OCI-LY3 (cell line): ENCODE results near the gene ZDHHC13.

ENCODE experiments used
- H2AFZ ChIP-seq: fragments of 200-600, 300-600 bp; shearing (Covaris generic); 2 replicates; pipeline ENCODE4 v1.6.0; 2014; ENCODE audit warnings: antibody characterized with exemption, low read depth, low read length
- H3K27ac ChIP-seq: fragments of 200-600, 300-600 bp; sonication (generic); 2 replicates; pipeline ENCODE4 v1.5.1; 2014; ENCODE audit warnings: mild to moderate bottlenecking, low read length, moderate library complexity, mixed read lengths
- H3K27me3 ChIP-seq: fragments of 200-600, 300-600 bp; sonication (generic); 2 replicates; pipeline ENCODE4 v1.6.1; 2014; ENCODE audit warnings: low read depth, low read length, mixed read lengths
- H3K36me3 ChIP-seq: fragments of 200-600, 300-600 bp; sonication (generic); replicated peaks from 2 replicates; pipeline ENCODE3; 2014; ENCODE audit warnings: low read depth, low read length, mixed read lengths
- H3K4me1 ChIP-seq: fragments of 300-600, 200-600 bp; sonication (generic); 2 replicates; pipeline ENCODE4 v1.6.1; 2014; ENCODE audit warnings: low read length, mixed read lengths
- H3K4me2 ChIP-seq: fragments of 200-600, 300-600 bp; sonication (generic); 2 replicates; pipeline ENCODE4 v1.6.1; 2014; ENCODE audit warnings: low read length, mixed read lengths
- H3K4me3 ChIP-seq: fragments of 300-600, 200-600 bp; sonication (generic); 2 replicates; pipeline ENCODE4 v1.5.1; 2014; ENCODE audit warnings: antibody characterized with exemption, mild to moderate bottlenecking, low read length, moderate library complexity
- H3K79me2 ChIP-seq: fragments of 300-600, 200-600 bp; shearing (Covaris generic); 2 replicates; pipeline ENCODE4 v1.6.1; 2014; ENCODE audit warnings: mild to moderate bottlenecking, low read length, mixed read lengths
- H3K9ac ChIP-seq: fragments of 300-600, 200-600 bp; shearing (Covaris generic); 2 replicates; pipeline ENCODE4 v1.6.0; 2014; ENCODE audit warnings: mild to moderate bottlenecking, low read length, moderate library complexity
- H3K9me3 ChIP-seq: fragments of 200-600, 300-600 bp; shearing (Covaris generic); 2 replicates; pipeline ENCODE4 v1.6.1; 2014; ENCODE audit warnings: low read length, mixed read lengths; ENCODE audit not compliant: insufficient read depth
- H4K20me1 ChIP-seq: fragments of 200-600, 300-600 bp; sonication (generic); 2 replicates; pipeline ENCODE4 v1.6.1; 2016; ENCODE audit warnings: low read length, mixed read lengths; ENCODE audit not compliant: insufficient read depth
- EZH2phosphoT487 ChIP-seq: fragments of 200-600 bp; shearing (Covaris generic); IDR thresholded peaks from 2 replicates; pipeline ENCODE4 v1.6.1; 2018; ENCODE audit warnings: antibody characterized with exemption, mixed run types, low read depth
- TF ChIP-seq, protein P1 (sequence below): fragments of 200-600, 300-600 bp; sonication (generic); IDR thresholded peaks from 2 replicates; pipeline ENCODE4 v1.5.1; 2014; ENCODE audit warnings: antibody characterized with exemption, low read length, low read depth

ZDHHC13 gene

DNA sequence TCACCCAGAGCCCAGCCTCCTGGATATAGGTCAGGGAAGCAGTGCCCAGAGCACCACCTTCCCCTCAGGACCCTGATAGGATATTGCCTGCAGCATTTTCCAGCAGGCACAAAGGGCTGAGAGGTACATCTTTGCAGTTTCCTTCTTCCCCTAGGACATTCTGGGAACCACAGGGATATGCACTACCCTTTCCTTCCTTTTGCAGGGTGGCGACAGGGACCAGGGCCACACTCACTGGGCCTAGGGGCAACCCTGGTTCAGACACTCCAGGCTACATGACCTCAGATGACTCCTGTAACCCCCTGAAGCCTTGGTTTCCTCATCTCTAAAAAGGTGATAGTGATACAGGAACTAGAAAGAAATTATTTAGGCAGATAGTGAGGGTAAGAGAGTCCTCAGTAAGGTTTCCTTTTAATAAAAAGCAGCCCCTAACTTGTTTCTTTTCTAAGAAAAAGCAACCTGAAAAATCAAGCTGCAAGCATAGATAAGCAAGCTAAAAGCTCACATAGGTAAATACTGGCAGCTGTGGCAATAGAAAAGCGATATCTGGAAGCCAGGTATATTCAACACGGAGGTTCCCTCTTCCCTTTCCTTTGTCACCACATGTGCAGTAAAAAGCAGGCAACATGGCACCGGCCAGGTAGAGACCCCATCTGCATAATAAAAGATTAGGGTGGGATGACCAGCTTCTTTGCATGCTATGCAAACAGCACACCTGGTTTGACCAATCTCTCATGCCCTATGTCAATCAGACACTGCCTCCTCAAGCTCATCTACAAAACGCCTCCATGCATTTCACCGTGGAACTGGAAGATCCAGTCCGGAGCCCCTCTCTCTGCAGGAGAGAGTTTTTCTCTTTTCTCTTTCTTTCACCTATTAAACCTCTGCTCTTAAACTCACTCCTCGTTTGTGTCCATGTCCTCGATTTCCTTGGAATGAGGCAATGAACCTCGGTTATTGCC lies 43.2 kb upstream of the ZDHHC13 start:
- no peaks in the 10 kb centered on the region for H3K79me2 ChIP-seq
- no peaks in the 10 kb centered on the region for H3K36me3 ChIP-seq
- no peak overlapping the region for H3K4me2 ChIP-seq
- no peak overlapping the region for H2AFZ ChIP-seq
- H3K27me3 ChIP-seq, result peaks cover 4% of the 10 kb centered on the region
- H3K4me1 ChIP-seq, result 0 out of 2 replicates have a peak, but pooled peaks cover 3% of the 10 kb centered on the region
- no peaks in the 10 kb centered on the region for H4K20me1 ChIP-seq
- H3K9ac ChIP-seq, result no peak overlapping the region
- no peak overlapping the region for H3K4me3 ChIP-seq
- H3K27ac ChIP-seq, result no peak overlapping the region
- no peaks in the 10 kb centered on the region for H3K9me3 ChIP-seq
- TF ChIP-seq, protein P1, sequence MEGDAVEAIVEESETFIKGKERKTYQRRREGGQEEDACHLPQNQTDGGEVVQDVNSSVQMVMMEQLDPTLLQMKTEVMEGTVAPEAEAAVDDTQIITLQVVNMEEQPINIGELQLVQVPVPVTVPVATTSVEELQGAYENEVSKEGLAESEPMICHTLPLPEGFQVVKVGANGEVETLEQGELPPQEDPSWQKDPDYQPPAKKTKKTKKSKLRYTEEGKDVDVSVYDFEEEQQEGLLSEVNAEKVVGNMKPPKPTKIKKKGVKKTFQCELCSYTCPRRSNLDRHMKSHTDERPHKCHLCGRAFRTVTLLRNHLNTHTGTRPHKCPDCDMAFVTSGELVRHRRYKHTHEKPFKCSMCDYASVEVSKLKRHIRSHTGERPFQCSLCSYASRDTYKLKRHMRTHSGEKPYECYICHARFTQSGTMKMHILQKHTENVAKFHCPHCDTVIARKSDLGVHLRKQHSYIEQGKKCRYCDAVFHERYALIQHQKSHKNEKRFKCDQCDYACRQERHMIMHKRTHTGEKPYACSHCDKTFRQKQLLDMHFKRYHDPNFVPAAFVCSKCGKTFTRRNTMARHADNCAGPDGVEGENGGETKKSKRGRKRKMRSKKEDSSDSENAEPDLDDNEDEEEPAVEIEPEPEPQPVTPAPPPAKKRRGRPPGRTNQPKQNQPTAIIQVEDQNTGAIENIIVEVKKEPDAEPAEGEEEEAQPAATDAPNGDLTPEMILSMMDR, result no peak
- TF ChIP-seq EZH2phosphoT487, result no peak

DNA sequence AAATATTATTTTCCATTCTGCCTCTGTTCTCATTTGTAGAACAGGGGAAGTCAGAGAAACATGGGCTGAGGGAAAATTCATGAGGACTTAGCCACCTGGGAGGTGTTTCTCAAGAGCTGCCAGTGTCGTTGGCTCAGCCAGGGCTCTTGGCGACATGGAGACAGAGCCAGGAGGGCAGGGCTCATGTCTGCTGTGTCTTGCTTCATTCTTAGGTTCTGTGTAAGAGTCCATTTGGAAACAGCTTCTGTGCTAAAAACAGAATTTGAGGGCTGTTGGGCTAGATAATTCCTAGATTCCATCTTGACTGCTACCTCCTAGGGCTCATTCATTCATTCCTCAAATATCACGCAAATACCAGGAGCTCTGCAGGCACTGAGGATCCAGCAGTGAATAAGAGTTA lies 41.3 kb upstream of the ZDHHC13 start:
- H3K4me3 ChIP-seq, result no peak overlapping the region
- no peak for TF ChIP-seq EZH2phosphoT487
- TF ChIP-seq, protein P1, result no peak

DNA sequence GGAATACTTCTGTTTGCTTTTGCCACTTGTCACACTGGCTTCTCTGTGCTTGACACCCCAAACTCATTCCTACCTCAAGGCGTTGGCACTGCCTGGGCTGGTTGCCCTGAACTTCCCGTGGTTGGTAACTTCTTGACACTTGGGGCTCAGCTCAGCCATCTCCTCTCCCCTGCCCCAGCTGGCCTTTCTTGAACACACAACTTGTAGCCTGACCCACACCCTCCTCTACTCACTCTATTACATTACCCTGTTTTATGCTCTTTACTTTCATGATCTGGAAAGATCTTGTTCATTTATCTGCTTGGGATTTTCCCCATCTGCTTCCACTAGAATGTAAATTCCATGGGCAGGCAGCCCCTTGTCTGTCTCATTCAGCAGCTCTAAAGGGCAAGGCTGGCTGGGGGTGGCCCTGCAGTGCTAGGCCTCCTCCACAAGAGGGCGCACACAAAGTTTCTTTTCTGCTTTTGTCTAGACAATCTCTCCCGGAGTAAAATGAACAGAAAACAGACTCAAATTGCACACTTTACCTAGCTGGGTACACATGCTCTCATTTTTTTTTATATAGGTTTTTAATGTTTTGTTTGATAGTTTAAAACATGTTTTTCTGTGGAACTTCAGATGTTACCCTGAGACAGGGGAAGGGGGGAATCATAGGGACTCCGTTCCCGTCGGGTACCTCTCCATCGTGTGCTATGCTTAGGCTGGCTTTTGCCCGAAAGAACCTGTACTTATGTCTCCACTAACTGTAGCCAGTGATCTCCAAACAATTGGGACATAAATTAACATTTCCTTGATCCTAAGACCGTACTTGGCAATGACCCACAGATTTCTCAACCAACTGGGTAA lies 40.0 kb upstream of the ZDHHC13 start:
- Histone ChIP-seq H3K4me2 (peak overlapping the region; percentile 32), H3K4me3 (peak overlapping the region; percentile 2; the same call in 1 of the 2 replicates), H3K27me3 (peaks cover 33% of the 10 kb centered on the region), H3K79me2 (no peaks in the 10 kb centered on the region), H4K20me1 (no peaks in the 10 kb centered on the region), H3K9me3 (no peaks in the 10 kb centered on the region), H3K9ac (no peak overlapping the region), H3K36me3 (no peaks in the 10 kb centered on the region), H3K4me1 (no peaks in the 10 kb centered on the region), H3K27ac (no peak overlapping the region), H2AFZ (0 out of 2 replicates have a peak overlapping the region, but pooled peaks have one; percentile 8)
- TF ChIP-seq, protein P1, result peak; percentile 92
- TF ChIP-seq EZH2phosphoT487, result no peak

More for the DNA sequence above, 41.3 kb upstream of the ZDHHC13 start:
- no peaks in the 10 kb centered on the region for H3K36me3 ChIP-seq
- H4K20me1 ChIP-seq, result no peaks in the 10 kb centered on the region
- H3K9me3 ChIP-seq, result no peaks in the 10 kb centered on the region
- no peak overlapping the region for H3K27ac ChIP-seq
- H3K9ac ChIP-seq, result no peak overlapping the region
- no peak overlapping the region for H3K4me2 ChIP-seq
- 0 out of 2 replicates have a peak, but pooled peaks cover 3% of the 10 kb centered on the region for H3K4me1 ChIP-seq
- H2AFZ ChIP-seq, result no peak overlapping the region
- peaks cover 19% of the 10 kb centered on the region for H3K27me3 ChIP-seq
- no peaks in the 10 kb centered on the region for H3K79me2 ChIP-seq

DNA sequence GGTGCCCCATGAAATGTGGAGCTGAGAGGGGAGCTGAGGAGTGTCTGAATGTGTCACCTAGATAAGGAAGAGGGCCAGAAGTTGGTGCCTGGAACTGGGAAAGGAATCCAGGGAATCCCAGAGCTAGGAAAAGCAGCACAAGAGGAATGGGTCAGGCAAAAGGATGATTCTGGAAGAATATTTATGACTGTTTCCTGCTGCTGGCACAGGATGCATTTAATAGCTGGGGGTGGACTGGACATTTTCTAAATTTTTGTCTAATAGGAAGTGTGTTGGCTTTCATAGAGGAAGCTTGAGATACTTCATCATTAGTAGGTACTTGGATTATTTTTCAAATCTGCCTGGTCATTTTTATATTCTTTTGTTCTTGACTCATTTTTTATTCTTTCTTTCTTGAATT lies 39.0 kb upstream of the ZDHHC13 start:
- no peak for TF ChIP-seq EZH2phosphoT487
- TF ChIP-seq, protein P1, result no peak
- H3K27ac ChIP-seq, result no peak overlapping the region
- H4K20me1 ChIP-seq, result no peaks in the 10 kb centered on the region

More for the DNA sequence above, 39.0 kb upstream of the ZDHHC13 start:
- Histone ChIP-seq H3K36me3 (no peaks in the 10 kb centered on the region), H3K27me3 (peaks cover 35% of the 10 kb centered on the region), H3K79me2 (no peaks in the 10 kb centered on the region), H3K4me1 (no peaks in the 10 kb centered on the region), H3K9me3 (no peaks in the 10 kb centered on the region), H3K4me2 (no peak overlapping the region), H2AFZ (no peak overlapping the region), H3K9ac (no peak overlapping the region), H3K4me3 (no peak overlapping the region)
